Astrocyte (in vitro differentiated cells and primary cell): ENCODE measurements around the gene CHAT.

Source experiments
- CTCF ChIP-seq: IDR thresholded peaks from 2 replicates; pipeline ENCODE4 v1.5.1; 2011; ENCODE audit warnings: low read depth, mild to moderate bottlenecking, inconsistent platforms, low read length, moderate library complexity; ENCODE audit not compliant: insufficient read depth
- EZH2 ChIP-seq: IDR thresholded peaks from 2 replicates; pipeline ENCODE4 v1.6.1; 2012; ENCODE audit warnings: mild to moderate bottlenecking, low read length, inconsistent platforms; ENCODE audit not compliant: insufficient read depth

- TF ChIP-seq CTCF (no peak), EZH2 (no peak)
These were observed 52.8 kb downstream of the CHAT start for GRCh38 chr10:49666685-49667084.
